ENCODE data around the gene NHLRC2. TPM values are rescaled to one million over a fixed set of nuclear protein-coding genes. Genes with fewer than 3 reads are reported as not detected.

Gene NHLRC2
- total and polyA plus RNA-seq, 10 of the 15 experiments (the other 5 are each of a cell fraction or from before 2014, with no cell fraction given) = 1.9 to 31.3 (median 15.9) TPM

DNA sequence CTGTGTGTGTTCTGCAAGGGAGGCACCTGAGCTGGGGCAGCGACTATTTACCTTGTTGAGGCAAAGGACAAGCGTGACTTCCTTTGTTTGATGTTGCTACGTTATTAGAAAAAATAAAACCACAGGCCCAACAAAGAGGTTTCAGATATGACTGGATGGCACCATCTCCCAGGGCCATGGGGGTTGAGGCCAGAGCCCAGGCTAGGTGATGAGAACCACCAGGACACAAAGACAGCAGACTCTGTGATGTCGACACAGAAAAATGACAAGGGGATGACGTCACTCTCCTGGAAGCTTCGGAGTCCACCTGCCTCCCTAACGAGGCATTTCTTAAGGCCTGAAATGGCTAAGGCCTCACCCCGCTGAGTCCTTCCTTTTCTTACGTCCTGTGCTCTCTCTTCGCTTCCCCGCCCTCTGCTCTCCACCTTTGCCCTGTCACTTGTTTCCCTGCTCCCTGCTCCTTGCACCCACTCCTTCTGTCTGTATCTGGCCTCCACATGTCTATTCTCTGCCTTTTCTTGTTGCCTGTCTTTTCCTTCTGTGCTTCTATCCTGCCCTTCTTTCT is 106.2 kb downstream of the NHLRC2 start (continued):
- TF ChIP-seq, protein P1, sequence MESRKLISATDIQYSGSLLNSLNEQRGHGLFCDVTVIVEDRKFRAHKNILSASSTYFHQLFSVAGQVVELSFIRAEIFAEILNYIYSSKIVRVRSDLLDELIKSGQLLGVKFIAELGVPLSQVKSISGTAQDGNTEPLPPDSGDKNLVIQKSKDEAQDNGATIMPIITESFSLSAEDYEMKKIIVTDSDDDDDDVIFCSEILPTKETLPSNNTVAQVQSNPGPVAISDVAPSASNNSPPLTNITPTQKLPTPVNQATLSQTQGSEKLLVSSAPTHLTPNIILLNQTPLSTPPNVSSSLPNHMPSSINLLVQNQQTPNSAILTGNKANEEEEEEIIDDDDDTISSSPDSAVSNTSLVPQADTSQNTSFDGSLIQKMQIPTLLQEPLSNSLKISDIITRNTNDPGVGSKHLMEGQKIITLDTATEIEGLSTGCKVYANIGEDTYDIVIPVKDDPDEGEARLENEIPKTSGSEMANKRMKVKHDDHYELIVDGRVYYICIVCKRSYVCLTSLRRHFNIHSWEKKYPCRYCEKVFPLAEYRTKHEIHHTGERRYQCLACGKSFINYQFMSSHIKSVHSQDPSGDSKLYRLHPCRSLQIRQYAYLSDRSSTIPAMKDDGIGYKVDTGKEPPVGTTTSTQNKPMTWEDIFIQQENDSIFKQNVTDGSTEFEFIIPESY (IDR thresholded peaks at IDR 0.05) = no peak; the same call in 1 of the 2 replicates
- TF ChIP-seq POLR2AphosphoS5 (IDR thresholded peaks at IDR 0.05; ENCODE audit: low read length) (no peak), MTA2 (IDR thresholded peaks at IDR 0.05; ENCODE audit: low read depth) (no peak), HDGF (IDR thresholded peaks at IDR 0.05) (peak; percentile 98; the same call in 1 of the 2 replicates), ATF7 (IDR thresholded peaks at IDR 0.05; ENCODE audit: low read depth) (peak; percentile 99), HDAC2 (IDR thresholded peaks at IDR 0.05) (no peak), NRF1 (conservative IDR thresholded peaks at IDR 0.05; ENCODE audit: low read depth, low read length) (no peak), KDM1A (IDR thresholded peaks at IDR 0.05; ENCODE audit: borderline replicate concordance) (no peak), BRCA1 (IDR thresholded peaks at IDR 0.05; ENCODE audit: low read depth, low read length) (no peak), YBX1 (IDR thresholded peaks at IDR 0.05) (no peak), CHD1 (IDR thresholded peaks at IDR 0.05; ENCODE audit: low read depth, low read length) (peak; percentile 86; the same call in 1 of the 2 replicates), NR2C1 (IDR thresholded peaks at IDR 0.05) (no peak), RFX5 (IDR thresholded peaks at IDR 0.05; ENCODE audit: low read depth, low read length) (no peak), GATAD2B (conservative IDR thresholded peaks at IDR 0.05; ENCODE audit: low read depth) (no peak), CBFB (IDR thresholded peaks at IDR 0.05; ENCODE audit: low read depth) (peak; percentile 85), BHLHE40 (IDR thresholded peaks at IDR 0.05; ENCODE audit: borderline replicate concordance in 1 of 2, low read depth in 2 of 2, low read length in 1 of 2) (peak; percentile 42 to 88; a peak in 2 of 4 replicates), BCL11A (IDR thresholded peaks at IDR 0.05; ENCODE audit: low read depth, low read length) (no peak), ZNF24 (IDR thresholded peaks at IDR 0.05) (no peak), CBX3 (IDR thresholded peaks at IDR 0.05; ENCODE audit: borderline replicate concordance, low read depth) (no peak), POLR2A (IDR thresholded peaks at IDR 0.05; ENCODE audit: low read depth, low read length) (no peak), TCF3 (IDR thresholded peaks at IDR 0.05; ENCODE audit: borderline replicate concordance, insufficient read depth, low read depth, low read length) (0 out of 2 replicates have a peak, but pooled peaks have one; percentile 12), POLR2AphosphoS2 (IDR thresholded peaks at IDR 0.05; ENCODE audit: low read depth, low read length) (no peak), SMARCA5 (IDR thresholded peaks at IDR 0.05) (no peak), ESRRA (IDR thresholded peaks at IDR 0.05; ENCODE audit: low read length) (no peak), CREB1 (IDR thresholded peaks at IDR 0.05; ENCODE audit: low read depth) (peak; percentile 91), IKZF1 (conservative IDR thresholded peaks at IDR 0.05) (peak; percentile 48)
- TF ChIP-seq, protein P2, sequence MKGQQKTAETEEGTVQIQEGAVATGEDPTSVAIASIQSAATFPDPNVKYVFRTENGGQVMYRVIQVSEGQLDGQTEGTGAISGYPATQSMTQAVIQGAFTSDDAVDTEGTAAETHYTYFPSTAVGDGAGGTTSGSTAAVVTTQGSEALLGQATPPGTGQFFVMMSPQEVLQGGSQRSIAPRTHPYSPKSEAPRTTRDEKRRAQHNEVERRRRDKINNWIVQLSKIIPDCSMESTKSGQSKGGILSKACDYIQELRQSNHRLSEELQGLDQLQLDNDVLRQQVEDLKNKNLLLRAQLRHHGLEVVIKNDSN (IDR thresholded peaks at IDR 0.05; ENCODE audit: borderline replicate concordance, extremely low read length, insufficient read depth, low read depth, low read length) = no peak
- TF ChIP-seq, protein P3, sequence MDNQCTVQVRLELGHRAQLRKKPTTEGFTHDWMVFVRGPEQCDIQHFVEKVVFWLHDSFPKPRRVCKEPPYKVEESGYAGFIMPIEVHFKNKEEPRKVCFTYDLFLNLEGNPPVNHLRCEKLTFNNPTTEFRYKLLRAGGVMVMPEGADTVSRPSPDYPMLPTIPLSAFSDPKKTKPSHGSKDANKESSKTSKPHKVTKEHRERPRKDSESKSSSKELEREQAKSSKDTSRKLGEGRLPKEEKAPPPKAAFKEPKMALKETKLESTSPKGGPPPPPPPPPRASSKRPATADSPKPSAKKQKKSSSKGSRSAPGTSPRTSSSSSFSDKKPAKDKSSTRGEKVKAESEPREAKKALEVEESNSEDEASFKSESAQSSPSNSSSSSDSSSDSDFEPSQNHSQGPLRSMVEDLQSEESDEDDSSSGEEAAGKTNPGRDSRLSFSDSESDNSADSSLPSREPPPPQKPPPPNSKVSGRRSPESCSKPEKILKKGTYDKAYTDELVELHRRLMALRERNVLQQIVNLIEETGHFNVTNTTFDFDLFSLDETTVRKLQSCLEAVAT (IDR thresholded peaks at IDR 0.05) = no peak
- TF ChIP-seq, protein P4, sequence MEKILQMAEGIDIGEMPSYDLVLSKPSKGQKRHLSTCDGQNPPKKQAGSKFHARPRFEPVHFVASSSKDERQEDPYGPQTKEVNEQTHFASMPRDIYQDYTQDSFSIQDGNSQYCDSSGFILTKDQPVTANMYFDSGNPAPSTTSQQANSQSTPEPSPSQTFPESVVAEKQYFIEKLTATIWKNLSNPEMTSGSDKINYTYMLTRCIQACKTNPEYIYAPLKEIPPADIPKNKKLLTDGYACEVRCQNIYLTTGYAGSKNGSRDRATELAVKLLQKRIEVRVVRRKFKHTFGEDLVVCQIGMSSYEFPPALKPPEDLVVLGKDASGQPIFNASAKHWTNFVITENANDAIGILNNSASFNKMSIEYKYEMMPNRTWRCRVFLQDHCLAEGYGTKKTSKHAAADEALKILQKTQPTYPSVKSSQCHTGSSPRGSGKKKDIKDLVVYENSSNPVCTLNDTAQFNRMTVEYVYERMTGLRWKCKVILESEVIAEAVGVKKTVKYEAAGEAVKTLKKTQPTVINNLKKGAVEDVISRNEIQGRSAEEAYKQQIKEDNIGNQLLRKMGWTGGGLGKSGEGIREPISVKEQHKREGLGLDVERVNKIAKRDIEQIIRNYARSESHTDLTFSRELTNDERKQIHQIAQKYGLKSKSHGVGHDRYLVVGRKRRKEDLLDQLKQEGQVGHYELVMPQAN (conservative IDR thresholded peaks at IDR 0.05) = no peak
